Thyroid gland (tissue), 4 donors: Measurements from ENCODE around the gene VSTM4. TPM values are rescaled to one million over a fixed set of nuclear protein-coding genes. Genes with fewer than 3 reads are reported as not detected.
A peak's percentile ranks its signal among the peaks of the same experiment; 100 is the strongest.

Source experiments
- DNase-seq, 2 donors: peaks; one replicate each; pipeline ENCODE4 v3.0.0-alpha.2; 2019
- H3K27ac ChIP-seq, 3 donors: fragments of 200-600 bp; sonication (generic); 1 replicate in 2 of 3; 2 replicates in 1 of 3; pipeline ENCODE4 v1.5.1; 2016 to 2019; ENCODE audit warnings: mild to moderate bottlenecking in 1 of 3, moderate library complexity in 1 of 3
- H3K27me3 ChIP-seq: fragments of 200-600 bp; sonication (generic); one replicate; pipeline ENCODE4 v1.5.1; 2019
- H3K36me3 ChIP-seq, 2 donors: fragments of 200-600 bp; sonication (generic); one replicate each; pipeline ENCODE4 v1.5.1; 2016 to 2019
- H3K4me1 ChIP-seq, 2 donors: fragments of 200-600 bp; sonication (generic); one replicate each; pipeline ENCODE4 v1.5.1; 2017 to 2019
- H3K4me3 ChIP-seq, 3 donors: fragments of 200-600 bp; sonication (generic); replicated peaks in 1 of 3; 1 replicate in 2 of 3; 2 replicates in 1 of 3; pipeline ENCODE4 v1.5.1; 2016; ENCODE audit warnings: mild to moderate bottlenecking in 1 of 3
- H3K9me3 ChIP-seq: fragments of 200-600 bp; sonication (generic); one replicate; pipeline ENCODE4 v1.5.1; 2017
- CTCF ChIP-seq, 6 experiments: fragments of 200-600 bp in 3 of 6; fragments of 450-650 bp in 3 of 6; sonication (generic) in 3 of 6; IDR thresholded peaks; one replicate each; pipeline ENCODE4 v1.5.1; 2016 to 2019; ENCODE audit warnings: antibody characterized with exemption in 6 of 6, mild to moderate bottlenecking in 2 of 6, inconsistent platforms in 1 of 6, moderate library complexity in 1 of 6
- POLR2A ChIP-seq, 2 donors: fragments of 450-650 bp; IDR thresholded peaks; one replicate each; pipeline ENCODE4 v1.6.1; 2017; ENCODE audit warnings: antibody characterized with exemption in 2 of 2, mild to moderate bottlenecking in 2 of 2, moderate library complexity in 1 of 2
- WGBS, 2 donors: methylation state at CpG; one replicate each; pipeline ENCODE4 v1.1.5; 2017; 5-methylcytosine and 5-hydroxymethylcytosine counted together
- intact Hi-C: fragments of 100-400 bp; cut with DNase I; formaldehyde crosslinking; loops from one replicate; pipeline ENCODE4 v1.15.1; 2023
- total RNA-seq, 4 donors: library from RNA; depleted of rRNA; stranded (reverse); fragments of >200 nt; gene quantifications; one replicate each; pipeline ENCODE4 v1.2.3, GENCODE V29; 2016

Gene VSTM4
- total RNA-seq, result 100 to 1,000 TPM in 3 of 4 donors, 10 to 100 TPM in 1; 42.9 to 220 (median 142) TPM

DNA sequence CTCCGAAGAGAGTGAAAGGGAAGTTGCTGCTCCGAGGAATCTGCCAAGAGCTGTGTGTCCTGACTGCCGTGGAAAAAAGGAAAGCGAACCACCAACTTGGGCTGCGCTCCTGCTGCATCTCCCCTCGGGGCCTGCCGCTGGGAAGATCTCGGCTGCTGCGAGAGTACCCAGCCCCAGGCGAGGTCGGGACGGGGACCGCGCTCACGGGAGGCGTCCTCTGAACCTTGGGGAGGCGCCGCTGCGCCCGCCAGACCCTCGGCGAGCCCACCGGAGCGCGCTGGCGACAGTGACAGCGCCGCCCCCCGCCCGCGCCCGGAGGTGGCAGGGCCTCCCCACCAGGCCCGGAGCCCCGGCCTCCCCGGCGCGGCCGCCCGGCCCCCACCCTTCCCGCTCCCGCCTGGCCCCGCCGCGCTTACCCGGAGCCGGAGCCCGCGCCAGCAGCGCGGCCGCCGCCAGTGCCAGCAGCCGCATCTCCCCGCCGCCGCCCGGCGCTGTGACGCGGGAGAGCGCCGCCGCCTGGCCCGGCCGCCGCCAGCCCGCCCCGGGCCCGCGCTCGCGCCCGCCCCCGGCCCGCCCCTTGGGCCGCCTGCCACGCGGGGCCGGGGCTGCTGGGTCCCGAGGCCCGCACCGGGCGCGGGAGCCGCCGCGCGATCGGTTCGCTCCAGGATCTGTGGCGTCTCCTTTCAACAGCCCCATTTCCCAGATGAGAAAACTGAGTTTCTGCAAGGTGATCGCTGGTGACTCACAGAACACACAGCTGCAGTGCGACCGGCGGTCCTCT lies at the start of gene VSTM4:
VSTM4 (minus strand) TSS at position 508 of the 781 bp plus-strand sequence; CDS start at position 471, 37 bp downstream.
- intact Hi-C loops, result no loop called here
- no peaks in the 10 kb centered on the region for H3K27me3 ChIP-seq
- no peaks in the 10 kb centered on the region for H3K36me3 ChIP-seq
- DNase-seq, result peak; percentile 43 to 50
- peak in 1 of 6 experiments; percentile 29 for TF ChIP-seq CTCF (IDR thresholded peaks at IDR 0.05)
- peak in 1 of 2 donors; percentile 62 for TF ChIP-seq POLR2A (IDR thresholded peaks at IDR 0.05)
- H3K9me3 ChIP-seq, result no peaks in the 10 kb centered on the region
- peak within 1 kb of the TSS; percentile 36 to 64 (median 48) for H3K4me3 ChIP-seq
- H3K4me1 ChIP-seq, result peaks cover 62 to 69% of the 10 kb centered on the region in 2 donors
- 3 to 8% methylated on average over 10 to 38 of the region's 95 CpGs for WGBS, 2 donors
- peak within 1 kb of the TSS; percentile 66 to 86 (median 70) for H3K27ac ChIP-seq

DNA sequence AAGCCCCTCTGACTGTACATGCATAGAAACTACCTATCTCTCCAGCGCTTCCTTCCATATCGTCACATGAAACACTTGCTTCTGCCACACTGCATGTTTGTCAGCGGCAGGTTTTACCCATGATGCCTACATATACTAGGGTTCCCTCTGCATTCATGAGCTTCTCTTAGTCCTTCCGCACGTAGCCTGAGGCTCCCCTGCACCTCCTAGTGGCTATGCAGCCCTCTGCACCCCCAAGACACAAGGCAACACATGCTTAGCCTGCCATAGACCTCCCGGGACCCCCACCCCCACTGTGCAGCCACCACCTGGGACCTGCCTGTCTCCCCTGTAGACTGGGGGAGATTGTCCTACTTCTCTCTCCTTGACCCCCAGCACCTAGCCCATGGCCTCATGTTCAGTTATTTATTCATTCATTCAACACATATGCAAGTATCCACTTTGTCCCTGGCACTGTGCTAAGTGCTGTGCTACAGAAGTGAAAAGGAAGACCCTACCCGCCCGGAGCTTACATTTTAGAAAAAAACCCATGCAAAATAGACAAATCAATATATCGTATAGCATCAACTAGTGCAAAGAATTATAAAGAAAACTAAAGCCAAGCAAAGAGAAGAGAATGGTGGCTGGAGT lies 49.4 kb upstream of the VSTM4 start:
- no peak overlapping the region for H3K27ac ChIP-seq
- 63% methylated on average over 9 of the region's 9 CpGs for WGBS, 2 donors
- H3K4me3 ChIP-seq, result no peak overlapping the region
- no peaks in the 10 kb centered on the region for H3K27me3 ChIP-seq
- TF ChIP-seq CTCF (IDR thresholded peaks at IDR 0.05) (peak in 5 of 6 experiments; percentile 55 to 86 (median 73)), POLR2A (IDR thresholded peaks at IDR 0.05) (no peak)
- H3K9me3 ChIP-seq, result no peaks in the 10 kb centered on the region
- H3K4me1 ChIP-seq, result no peaks in the 10 kb centered on the region
- peak; percentile 54 to 59 for DNase-seq
- no peaks in the 10 kb centered on the region for H3K36me3 ChIP-seq
- intact Hi-C loops, result loop anchor here (2.0 kb wide), 1 partner anchor 182 kb away; no protein-coding TSS in a partner anchor

DNA sequence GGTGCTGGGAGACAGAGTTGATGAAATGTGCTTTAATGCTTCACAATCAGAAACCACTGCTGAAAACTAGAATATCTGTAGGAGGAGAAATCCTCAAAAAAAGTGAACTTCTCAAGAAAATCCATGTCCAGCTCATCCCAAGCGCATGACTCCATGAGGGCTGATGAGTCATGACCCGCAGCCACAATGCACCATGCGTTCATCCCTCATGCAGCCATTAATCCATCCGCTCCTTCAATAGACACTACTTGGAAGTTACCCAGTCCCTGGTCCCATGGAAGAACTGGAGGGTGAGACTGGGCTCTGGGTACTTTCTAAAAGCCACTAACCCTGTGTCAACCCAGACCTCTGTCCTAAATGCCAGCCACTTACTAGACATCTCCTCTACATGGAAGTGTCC lies 48.4 kb upstream of the VSTM4 start:
- no peaks in the 10 kb centered on the region for H3K9me3 ChIP-seq
- TF ChIP-seq CTCF (IDR thresholded peaks at IDR 0.05) (no peak), POLR2A (IDR thresholded peaks at IDR 0.05) (no peak)
- intact Hi-C loops, result loop anchor here (2.0 kb wide), 1 partner anchor 181 kb away; no protein-coding TSS in a partner anchor
- no peak overlapping the region for H3K4me3 ChIP-seq
- H3K27me3 ChIP-seq, result no peaks in the 10 kb centered on the region
- H3K4me1 ChIP-seq, result no peaks in the 10 kb centered on the region
- DNase-seq, result no peak
- WGBS, 2 donors, result 93 to 95% methylated on average over 4 of the region's 4 CpGs
- H3K36me3 ChIP-seq, result no peaks in the 10 kb centered on the region
- no peak overlapping the region for H3K27ac ChIP-seq

DNA sequence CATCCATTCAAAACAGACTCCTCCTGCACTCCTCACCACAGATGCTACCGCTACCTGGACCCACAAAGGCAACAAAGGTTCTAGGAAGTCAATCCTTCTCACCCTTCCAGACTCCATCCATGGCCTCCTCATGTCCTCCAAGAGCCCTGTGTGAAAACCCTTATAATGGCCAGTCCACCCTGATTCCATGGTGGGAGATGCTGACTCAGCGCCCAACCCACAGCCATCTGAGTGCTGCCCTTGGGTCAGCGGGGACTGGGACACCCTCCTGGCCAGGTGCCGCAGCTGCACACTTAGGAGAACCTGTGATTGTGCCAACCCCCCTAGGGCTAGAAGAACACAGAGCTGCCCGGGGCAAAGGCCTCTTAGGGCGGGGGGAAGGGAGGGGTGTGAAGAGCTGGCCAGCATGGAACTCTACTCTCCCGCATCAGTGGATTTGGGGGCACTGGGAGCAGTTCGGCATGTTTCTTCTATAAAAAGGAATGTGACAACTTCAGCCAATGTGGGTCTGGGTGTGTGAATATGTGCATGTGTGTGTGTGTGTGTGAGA lies 47.5 kb upstream of the VSTM4 start:
- no peak for DNase-seq
- Histone ChIP-seq H3K27ac (no peak overlapping the region), H3K27me3 (no peaks in the 10 kb centered on the region), H3K4me3 (no peak overlapping the region), H3K36me3 (no peaks in the 10 kb centered on the region), H3K9me3 (no peaks in the 10 kb centered on the region), H3K4me1 (no peaks in the 10 kb centered on the region)
- 83 to 98% methylated on average over 3 to 6 of the region's 8 CpGs for WGBS, 2 donors
- intact Hi-C loops, result no loop called here
- TF ChIP-seq CTCF (IDR thresholded peaks at IDR 0.05) (no peak), POLR2A (IDR thresholded peaks at IDR 0.05) (no peak)
